Panc1 (cell line): ENCODE data around the gene DOK7.

Experiments used
- POLR2AphosphoS5 ChIP-seq: IDR thresholded peaks from 2 replicates; pipeline ENCODE4 v1.6.1; 2012; ENCODE audit warnings: mild to moderate bottlenecking, low read depth, low read length, moderate library complexity
- TCF7L2 ChIP-seq: IDR thresholded peaks from 2 replicates; pipeline ENCODE4 v1.6.1; 2011; ENCODE audit warnings: mild to moderate bottlenecking, low read depth, low read length, inconsistent platforms
- TF ChIP-seq, protein P1 (sequence below): fragments of 450-650 bp; IDR thresholded peaks from 2 replicates; pipeline ENCODE4 v1.5.1; 2017; ENCODE audit warnings: mild to moderate bottlenecking
- TF ChIP-seq, protein P2 (sequence below), 2 experiments: IDR thresholded peaks; 2 replicates each; pipeline ENCODE4 v1.6.1; 2011 to 2012; ENCODE audit warnings: low read depth in 2 of 2, control low read depth in 1 of 2, low read length in 1 of 2, mild to moderate bottlenecking in 1 of 2, moderate library complexity in 1 of 2; ENCODE audit not compliant: insufficient read depth in 1 of 2

DNA sequence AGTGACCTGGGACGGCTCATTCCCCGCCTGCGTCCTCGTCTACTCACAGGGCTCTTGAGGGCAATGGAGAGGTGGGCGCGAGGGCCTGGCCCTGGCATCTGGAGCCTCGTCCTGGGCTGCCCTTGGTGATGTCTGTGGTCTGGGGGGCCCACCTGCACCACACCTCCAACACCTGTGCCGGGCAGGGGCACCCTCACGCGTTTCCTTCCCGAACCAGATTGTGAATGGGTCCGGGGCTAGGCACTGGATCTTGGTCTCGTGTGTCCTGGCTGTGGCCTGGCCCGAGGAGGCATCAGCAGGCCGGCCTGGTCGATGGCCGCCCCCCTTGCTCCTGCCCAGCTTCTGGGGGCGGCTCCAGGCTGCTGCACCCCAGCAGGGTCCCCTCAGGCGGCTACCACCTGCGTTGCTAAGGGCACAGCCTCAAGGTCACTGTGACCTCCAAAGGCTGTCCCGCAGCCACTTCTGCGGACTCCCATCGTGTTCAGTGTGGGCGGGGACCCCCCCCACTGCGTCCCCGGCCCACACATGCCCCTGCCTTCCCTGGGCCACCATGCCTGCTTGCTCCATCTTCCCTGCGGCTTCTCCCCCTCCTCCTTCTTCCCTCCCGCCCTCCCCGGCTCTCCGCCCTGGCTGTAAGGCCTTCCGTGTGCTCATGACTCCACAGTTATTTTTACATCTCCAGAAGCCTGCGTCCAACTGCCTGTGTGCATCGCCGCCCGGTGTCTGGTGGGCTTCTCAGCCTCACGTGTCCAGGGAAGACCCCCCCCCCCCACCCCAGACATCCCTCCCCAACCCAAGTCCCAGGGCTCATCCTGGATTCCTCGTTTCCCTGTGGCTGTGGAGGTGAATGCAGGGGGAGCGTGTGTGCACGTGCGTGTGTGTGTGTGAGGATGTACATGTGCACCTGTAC is 3.8 kb downstream of the DOK7 start:
- TF ChIP-seq, protein P1, sequence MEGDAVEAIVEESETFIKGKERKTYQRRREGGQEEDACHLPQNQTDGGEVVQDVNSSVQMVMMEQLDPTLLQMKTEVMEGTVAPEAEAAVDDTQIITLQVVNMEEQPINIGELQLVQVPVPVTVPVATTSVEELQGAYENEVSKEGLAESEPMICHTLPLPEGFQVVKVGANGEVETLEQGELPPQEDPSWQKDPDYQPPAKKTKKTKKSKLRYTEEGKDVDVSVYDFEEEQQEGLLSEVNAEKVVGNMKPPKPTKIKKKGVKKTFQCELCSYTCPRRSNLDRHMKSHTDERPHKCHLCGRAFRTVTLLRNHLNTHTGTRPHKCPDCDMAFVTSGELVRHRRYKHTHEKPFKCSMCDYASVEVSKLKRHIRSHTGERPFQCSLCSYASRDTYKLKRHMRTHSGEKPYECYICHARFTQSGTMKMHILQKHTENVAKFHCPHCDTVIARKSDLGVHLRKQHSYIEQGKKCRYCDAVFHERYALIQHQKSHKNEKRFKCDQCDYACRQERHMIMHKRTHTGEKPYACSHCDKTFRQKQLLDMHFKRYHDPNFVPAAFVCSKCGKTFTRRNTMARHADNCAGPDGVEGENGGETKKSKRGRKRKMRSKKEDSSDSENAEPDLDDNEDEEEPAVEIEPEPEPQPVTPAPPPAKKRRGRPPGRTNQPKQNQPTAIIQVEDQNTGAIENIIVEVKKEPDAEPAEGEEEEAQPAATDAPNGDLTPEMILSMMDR = no peak
- no peak for TF ChIP-seq POLR2AphosphoS5
- TF ChIP-seq, protein P2, sequence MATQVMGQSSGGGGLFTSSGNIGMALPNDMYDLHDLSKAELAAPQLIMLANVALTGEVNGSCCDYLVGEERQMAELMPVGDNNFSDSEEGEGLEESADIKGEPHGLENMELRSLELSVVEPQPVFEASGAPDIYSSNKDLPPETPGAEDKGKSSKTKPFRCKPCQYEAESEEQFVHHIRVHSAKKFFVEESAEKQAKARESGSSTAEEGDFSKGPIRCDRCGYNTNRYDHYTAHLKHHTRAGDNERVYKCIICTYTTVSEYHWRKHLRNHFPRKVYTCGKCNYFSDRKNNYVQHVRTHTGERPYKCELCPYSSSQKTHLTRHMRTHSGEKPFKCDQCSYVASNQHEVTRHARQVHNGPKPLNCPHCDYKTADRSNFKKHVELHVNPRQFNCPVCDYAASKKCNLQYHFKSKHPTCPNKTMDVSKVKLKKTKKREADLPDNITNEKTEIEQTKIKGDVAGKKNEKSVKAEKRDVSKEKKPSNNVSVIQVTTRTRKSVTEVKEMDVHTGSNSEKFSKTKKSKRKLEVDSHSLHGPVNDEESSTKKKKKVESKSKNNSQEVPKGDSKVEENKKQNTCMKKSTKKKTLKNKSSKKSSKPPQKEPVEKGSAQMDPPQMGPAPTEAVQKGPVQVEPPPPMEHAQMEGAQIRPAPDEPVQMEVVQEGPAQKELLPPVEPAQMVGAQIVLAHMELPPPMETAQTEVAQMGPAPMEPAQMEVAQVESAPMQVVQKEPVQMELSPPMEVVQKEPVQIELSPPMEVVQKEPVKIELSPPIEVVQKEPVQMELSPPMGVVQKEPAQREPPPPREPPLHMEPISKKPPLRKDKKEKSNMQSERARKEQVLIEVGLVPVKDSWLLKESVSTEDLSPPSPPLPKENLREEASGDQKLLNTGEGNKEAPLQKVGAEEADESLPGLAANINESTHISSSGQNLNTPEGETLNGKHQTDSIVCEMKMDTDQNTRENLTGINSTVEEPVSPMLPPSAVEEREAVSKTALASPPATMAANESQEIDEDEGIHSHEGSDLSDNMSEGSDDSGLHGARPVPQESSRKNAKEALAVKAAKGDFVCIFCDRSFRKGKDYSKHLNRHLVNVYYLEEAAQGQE (IDR thresholded peaks at IDR 0.05; ENCODE audit: insufficient read depth in 1 of 2, low read depth in 2 of 2, low read length in 1 of 2) = no peak
- no peak for TF ChIP-seq TCF7L2
